Activated naive CD4-positive, alpha-beta T cell treated with anti-CD3 and anti-CD28 coated beads, Interleukin-2, amount 50 U/mL, for 24 hours (primary cell): ENCODE results near the gene CSNK1G1.
A peak's percentile ranks its signal among the peaks of the same experiment; 100 is the strongest.
"Not testable (repeated sequence)": the region's sequence is repeated elsewhere in the genome, so short reads cannot be mapped to it uniquely, and the experiment has no call there.

Experiments used
- H3K27ac Mint-ChIP-seq: one replicate; pipeline ENCODE4 v1.8.0; 2021; ENCODE audit warnings: mild to moderate bottlenecking, mixed read lengths
- H3K27me3 Mint-ChIP-seq: one replicate; pipeline ENCODE4 v1.8.0; 2021; ENCODE audit warnings: mixed read lengths
- H3K36me3 Mint-ChIP-seq: one replicate; pipeline ENCODE4 v1.8.0; 2021; ENCODE audit warnings: mixed read lengths
- H3K4me1 Mint-ChIP-seq: one replicate; pipeline ENCODE4 v1.8.0; 2021; ENCODE audit warnings: mixed read lengths
- H3K4me3 Mint-ChIP-seq: one replicate; pipeline ENCODE4 v1.8.0; 2021; ENCODE audit warnings: mild to moderate bottlenecking, mixed read lengths
- H3K9me3 Mint-ChIP-seq: one replicate; pipeline ENCODE4 v1.8.0; 2021; ENCODE audit warnings: mixed read lengths

Gene CSNK1G1

DNA sequence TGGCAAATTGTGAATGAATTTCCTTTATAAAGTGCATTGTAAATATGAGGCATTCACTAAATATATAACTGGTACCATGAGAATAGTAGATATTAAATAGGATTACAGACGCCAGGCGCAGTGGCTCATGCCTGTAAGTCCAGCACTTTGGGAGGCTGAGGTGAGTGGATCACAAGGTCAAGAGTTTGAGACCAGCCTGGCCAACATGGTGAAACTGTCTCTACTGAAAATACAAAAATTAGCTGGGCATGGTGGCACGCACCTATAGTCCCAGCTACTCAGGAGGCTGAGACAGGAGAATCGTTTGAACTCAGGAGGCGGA, 138.6 kb downstream of the CSNK1G1 start:
- not testable (repeated sequence) for H3K27ac Mint-ChIP-seq, H3K4me1 Mint-ChIP-seq, H3K27me3 Mint-ChIP-seq

DNA sequence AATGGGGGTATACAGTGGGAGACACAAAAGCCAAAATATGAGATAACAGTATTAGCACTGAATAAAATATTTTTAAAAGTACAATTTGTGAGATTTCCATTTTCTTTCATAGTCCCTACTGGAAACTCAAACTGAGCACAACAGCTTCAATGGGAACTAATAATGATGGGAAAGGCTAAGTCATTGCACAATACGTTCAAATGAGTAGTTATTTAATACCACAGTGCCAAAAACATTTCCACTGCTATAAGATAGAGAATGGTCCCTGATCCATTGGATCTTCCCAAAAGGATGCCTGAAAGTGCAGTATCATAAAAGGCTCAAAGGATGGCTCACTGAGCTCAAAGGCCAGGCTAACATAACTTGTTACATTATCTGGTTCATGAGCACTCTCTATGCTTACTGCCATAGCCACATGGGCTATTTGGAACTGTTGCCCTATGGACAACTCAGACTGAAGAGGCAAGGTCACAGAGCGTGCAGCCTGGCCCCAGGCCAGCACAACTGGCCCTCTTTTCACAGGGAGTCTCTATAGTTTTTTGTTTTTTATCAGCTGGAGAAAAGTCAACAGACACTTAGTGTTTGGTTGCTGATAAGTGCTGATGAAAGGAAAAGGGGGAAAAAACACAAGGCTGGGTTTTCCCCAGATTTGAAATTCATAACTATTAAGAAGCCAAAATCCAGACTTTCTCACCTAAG, 139.1 kb downstream of the CSNK1G1 start:
- Mint-ChIP-seq H3K27me3 (no peaks in the 10 kb centered on the region), H3K9me3 (no peaks in the 10 kb centered on the region), H3K27ac (peak overlapping the region; percentile 35), H3K4me1 (peaks cover 6% of the 10 kb centered on the region), H3K36me3 (peaks cover 6% of the 10 kb centered on the region), H3K4me3 (no peak overlapping the region)

More for the DNA sequence above, 138.6 kb downstream of the CSNK1G1 start:
- not testable (repeated sequence) for H3K4me3 Mint-ChIP-seq, H3K36me3 Mint-ChIP-seq, H3K9me3 Mint-ChIP-seq

DNA sequence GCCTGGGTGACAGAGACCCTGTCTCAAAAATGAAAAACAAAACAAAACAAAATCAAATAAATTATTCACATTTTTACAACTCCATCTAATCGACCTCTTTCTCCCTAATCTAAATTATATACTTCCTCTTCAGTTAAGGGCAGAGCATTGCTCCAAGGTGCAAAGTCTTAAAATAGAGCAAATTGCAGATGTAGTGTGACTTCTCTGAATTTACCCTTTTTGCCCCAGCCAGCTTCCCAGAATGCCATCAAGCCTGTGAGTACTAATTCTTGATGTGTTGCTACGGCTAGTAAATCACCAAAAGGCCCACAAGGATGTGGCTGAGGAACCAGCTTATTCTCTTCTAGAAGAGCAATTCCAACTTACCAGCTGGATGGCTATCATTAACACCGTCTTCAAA, 139.8 kb downstream of the CSNK1G1 start:
- H3K36me3 Mint-ChIP-seq, result peaks cover 6% of the 10 kb centered on the region
- H3K27me3 Mint-ChIP-seq, result no peaks in the 10 kb centered on the region
- no peak overlapping the region for H3K4me3 Mint-ChIP-seq
- H3K4me1 Mint-ChIP-seq, result peaks cover 4% of the 10 kb centered on the region
- no peaks in the 10 kb centered on the region for H3K9me3 Mint-ChIP-seq
- peak overlapping the region; percentile 12 for H3K27ac Mint-ChIP-seq

DNA sequence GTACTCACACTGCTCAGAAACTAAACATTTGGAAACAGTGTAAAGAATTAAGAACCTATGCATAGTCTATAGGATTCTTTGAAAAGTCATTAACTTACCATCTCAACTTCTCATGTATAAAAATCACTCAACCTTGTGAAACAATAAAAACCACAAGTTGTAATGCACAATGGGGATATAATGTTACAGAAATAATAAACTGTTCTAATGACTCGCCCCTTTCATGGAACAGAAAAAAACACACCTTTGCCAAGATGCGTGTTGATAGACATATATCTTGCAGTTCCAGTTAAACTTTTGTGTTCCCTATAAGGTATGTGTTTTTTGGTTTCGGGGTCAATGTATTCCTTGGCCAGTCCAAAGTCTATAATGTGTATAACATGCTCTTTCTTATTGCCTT, 142.3 kb downstream of the CSNK1G1 start:
- no peaks in the 10 kb centered on the region for H3K9me3 Mint-ChIP-seq
- H3K36me3 Mint-ChIP-seq, result peaks cover 6% of the 10 kb centered on the region
- no peak overlapping the region for H3K27ac Mint-ChIP-seq
- H3K4me1 Mint-ChIP-seq, result peaks cover 4% of the 10 kb centered on the region
- H3K27me3 Mint-ChIP-seq, result no peaks in the 10 kb centered on the region
- H3K4me3 Mint-ChIP-seq, result no peak overlapping the region

DNA sequence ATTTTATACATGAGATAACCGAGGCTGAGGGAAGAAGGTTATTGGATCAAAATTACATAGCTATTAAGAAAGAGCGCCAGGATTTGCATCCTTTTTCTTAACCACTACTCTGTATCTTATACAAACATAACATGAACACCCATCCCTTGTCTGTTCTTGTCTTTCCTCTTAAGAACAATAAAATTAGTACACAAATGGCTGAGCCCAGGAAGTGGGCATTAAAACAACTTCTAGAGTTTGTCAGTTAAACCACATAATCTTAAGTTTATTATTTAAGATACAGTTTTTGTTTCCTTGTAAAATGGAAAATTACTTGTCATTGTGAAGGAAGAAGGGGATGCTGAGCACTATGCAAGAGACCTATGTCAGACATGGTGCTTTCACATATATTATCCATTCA, 144.3 kb downstream of the CSNK1G1 start:
- Mint-ChIP-seq H3K27me3 (no peaks in the 10 kb centered on the region), H3K36me3 (peaks cover 7% of the 10 kb centered on the region), H3K4me3 (no peak overlapping the region), H3K9me3 (no peaks in the 10 kb centered on the region), H3K27ac (no peak overlapping the region), H3K4me1 (no peaks in the 10 kb centered on the region)

DNA sequence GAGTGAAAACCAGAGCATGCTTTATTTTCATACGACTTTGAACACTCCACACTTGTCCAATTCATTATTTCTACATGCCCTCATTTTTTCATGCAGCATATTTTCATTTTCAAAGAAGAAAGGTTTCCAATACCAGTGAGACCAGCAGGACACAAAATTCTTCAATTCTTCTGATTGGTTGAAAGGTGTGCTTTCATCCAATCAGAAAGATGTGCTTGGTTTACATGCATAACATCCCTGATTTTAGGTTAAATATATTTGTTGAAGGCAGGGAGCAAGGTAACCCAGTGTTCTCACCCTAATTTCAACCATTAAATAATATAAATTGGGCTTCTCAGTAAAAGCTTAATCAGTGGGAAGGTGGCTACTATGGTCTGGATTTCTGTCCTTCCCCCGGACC, 145.6 kb downstream of the CSNK1G1 start:
- H3K9me3 Mint-ChIP-seq, result no peaks in the 10 kb centered on the region
- no peak overlapping the region for H3K4me3 Mint-ChIP-seq
- no peaks in the 10 kb centered on the region for H3K27me3 Mint-ChIP-seq
- H3K36me3 Mint-ChIP-seq, result peaks cover 6% of the 10 kb centered on the region
- H3K27ac Mint-ChIP-seq, result no peak overlapping the region
- H3K4me1 Mint-ChIP-seq, result no peaks in the 10 kb centered on the region

DNA sequence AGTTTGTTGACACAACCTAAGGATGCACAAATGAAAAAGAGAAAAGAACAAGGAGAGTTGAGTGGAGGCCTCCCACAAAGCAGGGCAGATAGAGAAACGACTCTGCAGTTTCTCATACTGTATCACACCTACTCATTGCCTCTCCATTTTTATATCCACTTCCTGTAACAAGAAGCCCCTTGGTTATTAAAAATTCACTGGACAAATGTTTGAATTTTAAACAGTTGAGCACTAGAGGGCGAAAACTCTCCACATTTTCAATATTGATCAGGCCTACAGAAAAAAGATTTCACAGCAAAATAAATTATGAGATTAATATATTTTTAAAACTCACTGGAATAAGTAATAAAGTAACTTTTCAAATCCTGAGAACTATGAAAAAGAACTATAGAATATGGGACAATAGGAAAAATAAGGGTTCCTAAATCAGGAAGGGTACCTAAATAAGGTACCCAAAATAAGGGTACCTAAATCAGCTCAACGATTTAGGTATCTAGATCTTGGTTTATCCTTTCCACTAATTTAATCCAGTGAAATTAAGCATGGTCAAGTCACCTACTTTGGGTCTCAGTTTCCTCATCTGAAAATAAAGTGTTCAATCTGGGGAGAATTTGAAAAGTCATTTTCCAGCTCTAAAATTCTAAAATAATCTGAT, 146.2 kb downstream of the CSNK1G1 start:
- H3K4me3 Mint-ChIP-seq, result no peak overlapping the region
- H3K4me1 Mint-ChIP-seq, result no peaks in the 10 kb centered on the region
- H3K36me3 Mint-ChIP-seq, result peaks cover 6% of the 10 kb centered on the region
- no peak overlapping the region for H3K27ac Mint-ChIP-seq
- no peaks in the 10 kb centered on the region for H3K9me3 Mint-ChIP-seq
- no peaks in the 10 kb centered on the region for H3K27me3 Mint-ChIP-seq

DNA sequence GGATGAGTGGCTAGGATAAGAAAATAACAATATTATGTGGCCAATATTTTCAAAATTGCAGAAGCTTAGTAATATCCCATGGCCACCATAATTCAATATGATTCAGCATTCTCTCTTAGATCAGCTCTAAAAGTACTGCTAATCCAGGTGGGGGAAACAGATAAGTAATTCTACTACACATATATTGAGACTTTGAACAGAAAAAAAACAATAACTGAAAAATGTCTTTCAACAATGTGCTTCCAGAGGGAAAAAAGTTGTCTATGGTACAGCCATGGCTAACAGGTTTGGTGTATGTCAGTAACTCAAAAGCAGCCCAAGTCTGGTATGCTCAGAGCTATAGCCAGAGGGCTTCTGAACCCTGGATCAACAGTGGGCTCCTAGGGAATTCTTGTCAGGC, 150.8 kb downstream of the CSNK1G1 start:
- H3K9me3 Mint-ChIP-seq, result no peaks in the 10 kb centered on the region
- no peak overlapping the region for H3K27ac Mint-ChIP-seq
- no peak overlapping the region for H3K4me3 Mint-ChIP-seq
- H3K4me1 Mint-ChIP-seq, result no peaks in the 10 kb centered on the region
- H3K36me3 Mint-ChIP-seq, result peaks cover 6% of the 10 kb centered on the region
- H3K27me3 Mint-ChIP-seq, result no peaks in the 10 kb centered on the region

DNA sequence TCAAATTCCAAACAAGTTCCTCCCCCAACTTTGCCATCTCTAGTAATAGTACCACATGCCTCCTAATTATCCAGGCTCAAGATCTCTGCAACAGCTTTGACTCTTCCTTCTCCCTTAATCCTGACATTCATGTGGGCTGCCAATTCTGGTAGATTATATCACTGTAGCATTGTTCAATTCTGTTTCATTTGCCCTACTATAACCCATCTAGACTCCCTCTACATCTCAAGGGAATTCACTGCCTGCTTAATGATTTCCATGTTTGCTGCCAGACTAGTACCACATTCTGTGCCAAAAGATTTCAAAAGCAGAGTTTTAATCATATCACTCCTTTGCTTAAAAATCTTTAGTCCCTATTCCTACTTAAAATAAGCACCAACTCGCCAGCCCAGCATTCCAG, 158.5 kb downstream of the CSNK1G1 start:
- peaks cover 22% of the 10 kb centered on the region for H3K36me3 Mint-ChIP-seq
- H3K4me3 Mint-ChIP-seq, result no peak overlapping the region
- H3K27me3 Mint-ChIP-seq, result no peaks in the 10 kb centered on the region
- peak overlapping the region; percentile 20 for H3K27ac Mint-ChIP-seq
- H3K9me3 Mint-ChIP-seq, result no peaks in the 10 kb centered on the region
- no peaks in the 10 kb centered on the region for H3K4me1 Mint-ChIP-seq

DNA sequence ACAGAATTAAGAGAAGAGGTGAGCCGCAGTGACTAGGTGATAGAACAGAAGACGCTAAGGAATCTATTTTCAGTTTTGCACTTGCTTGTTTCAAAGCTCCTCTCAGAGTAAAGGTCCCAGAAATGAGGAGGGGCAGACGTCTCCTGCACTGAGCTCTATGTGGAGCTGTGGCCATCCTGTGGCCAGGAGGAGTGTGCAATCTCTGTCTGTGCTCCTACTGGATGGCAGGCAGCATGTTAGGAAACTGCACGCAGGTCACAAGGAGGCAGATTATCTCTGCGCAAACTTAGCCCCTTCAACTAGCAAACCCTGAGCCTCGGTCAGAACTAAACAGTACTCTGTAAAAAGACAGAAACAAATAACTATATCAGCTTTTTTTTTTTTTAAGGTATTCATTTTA, 162.0 kb downstream of the CSNK1G1 start:
- H3K27me3 Mint-ChIP-seq, result no peaks in the 10 kb centered on the region

DNA sequence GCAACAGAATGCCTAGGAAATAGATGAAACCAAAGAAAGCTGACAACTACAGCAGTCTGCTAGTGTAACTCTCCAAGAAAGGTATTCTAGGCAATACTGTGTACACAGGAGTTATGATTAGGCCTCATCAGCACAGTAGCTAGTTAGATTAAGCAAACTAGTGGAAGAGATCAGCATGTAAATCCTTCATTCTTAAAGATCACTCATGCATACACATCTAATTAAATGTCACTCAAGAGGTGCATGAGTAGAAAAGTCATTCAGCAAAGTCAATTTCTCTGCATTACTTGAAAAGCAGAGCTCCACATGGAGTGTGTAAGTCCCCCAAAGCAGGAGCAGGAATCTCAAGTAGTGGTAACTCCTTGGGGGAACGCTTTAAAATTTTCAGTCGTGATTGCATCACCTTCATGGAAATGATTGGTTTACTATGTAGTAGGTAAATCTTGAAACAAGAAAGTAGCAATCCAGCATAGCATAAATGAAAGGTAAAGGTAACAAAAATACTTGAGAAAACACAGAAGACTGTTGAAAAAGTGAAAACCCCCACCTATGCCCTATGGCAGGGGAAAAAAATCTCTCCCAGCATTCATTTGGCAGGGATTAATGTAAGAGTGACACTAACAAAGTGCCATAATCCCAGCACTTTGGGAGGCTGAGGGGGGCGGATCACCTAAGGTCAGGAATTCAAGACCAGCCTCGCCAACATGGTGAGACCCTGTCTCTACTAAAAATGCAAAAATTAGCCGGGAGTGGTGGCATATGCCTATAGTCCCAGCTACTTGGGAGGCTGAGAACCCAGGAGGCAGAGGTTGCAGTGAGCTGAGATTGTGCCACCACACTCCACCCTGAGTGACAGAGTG, 163.8 kb downstream of the CSNK1G1 start:
- no peaks in the 10 kb centered on the region for H3K9me3 Mint-ChIP-seq
- H3K36me3 Mint-ChIP-seq, result peaks cover 17% of the 10 kb centered on the region
- H3K4me3 Mint-ChIP-seq, result no peak overlapping the region
- no peaks in the 10 kb centered on the region for H3K4me1 Mint-ChIP-seq
- no peak overlapping the region for H3K27ac Mint-ChIP-seq
- no peaks in the 10 kb centered on the region for H3K27me3 Mint-ChIP-seq

More for the DNA sequence above, 162.0 kb downstream of the CSNK1G1 start:
- Mint-ChIP-seq H3K36me3 (peaks cover 21% of the 10 kb centered on the region), H3K4me3 (no peak overlapping the region), H3K27ac (no peak overlapping the region), H3K4me1 (no peaks in the 10 kb centered on the region), H3K9me3 (no peaks in the 10 kb centered on the region)

DNA sequence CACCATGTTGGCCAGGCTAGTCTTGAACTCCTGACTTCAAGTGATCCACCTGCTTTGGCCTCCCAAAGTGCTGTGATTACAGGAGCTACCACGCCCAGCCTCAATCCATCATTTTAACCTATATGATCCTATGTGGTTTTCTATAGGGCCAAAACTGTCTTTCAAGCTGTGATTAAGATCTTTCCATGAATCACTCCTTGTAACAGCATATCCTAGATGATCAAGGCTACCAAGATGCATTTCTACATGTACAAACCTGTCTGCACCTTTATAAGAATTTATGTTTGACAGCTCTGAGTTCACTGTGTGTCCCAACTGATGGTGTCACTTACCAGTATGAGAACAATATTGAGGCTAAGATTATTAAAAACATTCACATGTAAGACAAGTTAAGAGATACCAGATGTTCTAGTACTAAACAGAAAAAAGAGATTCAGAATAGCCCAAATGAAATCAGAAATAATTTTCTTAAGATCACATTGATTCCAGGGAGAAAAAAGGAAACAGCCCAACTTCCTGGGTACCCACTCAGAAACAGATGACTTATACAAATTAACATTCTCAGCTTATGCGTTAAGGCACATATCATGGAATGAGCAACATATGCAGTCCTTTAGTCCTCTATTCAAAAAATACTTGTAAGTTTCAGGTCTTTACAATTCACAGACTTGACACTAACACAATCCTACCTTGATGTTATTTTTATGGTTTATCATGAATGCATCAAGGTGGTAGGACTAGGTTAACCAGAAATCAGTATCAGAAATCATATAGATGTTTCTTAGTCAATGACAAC, 168.4 kb downstream of the CSNK1G1 start:
- Mint-ChIP-seq H3K4me1 (no peaks in the 10 kb centered on the region), H3K27ac (no peak overlapping the region), H3K27me3 (no peaks in the 10 kb centered on the region), H3K36me3 (peaks cover 4% of the 10 kb centered on the region), H3K4me3 (no peak overlapping the region), H3K9me3 (no peaks in the 10 kb centered on the region)

DNA sequence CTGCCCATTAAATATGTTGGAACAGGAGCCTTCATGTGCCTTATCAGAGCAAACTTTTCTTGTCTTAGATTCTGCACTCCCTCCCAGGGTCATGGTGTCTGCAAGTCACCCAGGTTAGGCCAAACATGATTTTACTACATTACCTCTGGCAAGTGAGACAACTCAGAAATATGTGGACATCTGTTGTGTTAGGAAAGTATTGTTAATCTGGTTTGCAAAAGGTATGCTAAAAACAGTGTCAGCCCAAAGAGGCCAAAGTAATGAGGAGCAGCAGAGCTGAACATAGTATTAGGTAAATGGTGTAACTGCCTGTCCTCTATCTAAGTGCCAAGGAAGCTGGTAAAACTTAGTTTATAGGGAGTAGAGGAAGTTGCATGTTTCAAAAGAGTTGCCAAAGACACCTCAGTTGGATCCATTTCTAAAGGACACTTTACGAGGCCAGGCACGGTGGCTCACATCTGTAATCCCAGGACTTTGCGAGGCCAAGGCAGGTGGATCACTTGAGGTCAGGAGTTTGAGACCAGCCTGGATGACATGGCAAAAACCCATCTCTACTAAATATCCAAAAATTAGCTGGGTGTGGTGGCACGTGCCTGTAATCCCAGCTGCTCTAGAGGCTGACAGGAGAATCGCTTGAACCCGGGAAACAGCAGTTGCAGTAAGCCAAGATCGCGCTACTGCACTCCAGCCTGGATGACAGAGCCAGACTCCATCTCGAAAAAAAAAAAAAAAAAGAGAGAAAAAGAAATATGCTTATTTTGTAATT, 170.6 kb downstream of the CSNK1G1 start:
- no peaks in the 10 kb centered on the region for H3K4me1 Mint-ChIP-seq
- no peaks in the 10 kb centered on the region for H3K27me3 Mint-ChIP-seq
- H3K9me3 Mint-ChIP-seq, result no peaks in the 10 kb centered on the region
- H3K36me3 Mint-ChIP-seq, result peaks cover 4% of the 10 kb centered on the region
- no peak overlapping the region for H3K4me3 Mint-ChIP-seq
- H3K27ac Mint-ChIP-seq, result no peak overlapping the region

DNA sequence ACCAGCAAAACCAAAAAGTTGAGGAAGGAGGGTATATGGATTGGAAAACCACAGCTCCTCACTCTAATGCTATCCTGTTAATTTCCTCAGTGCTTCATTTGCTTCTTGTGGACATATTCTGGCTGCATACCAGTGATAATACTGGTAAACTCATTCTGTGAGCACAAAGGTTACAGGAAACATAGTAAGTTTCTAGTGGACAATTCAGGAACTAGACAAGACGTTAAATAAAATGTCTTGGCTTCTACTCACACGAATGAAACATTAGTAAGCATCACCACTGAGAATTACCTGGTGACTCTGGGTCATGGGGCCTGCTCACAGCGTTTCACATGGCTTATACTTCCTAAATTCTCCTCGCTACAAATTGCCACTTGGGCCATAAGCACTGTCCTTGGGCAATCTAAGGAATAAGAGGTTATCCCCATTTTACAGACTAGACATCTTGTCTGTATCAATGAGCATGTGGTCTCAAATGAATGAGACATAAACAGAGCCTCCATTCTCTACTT, 173.1 kb downstream of the CSNK1G1 start:
- Mint-ChIP-seq H3K27me3 (no peaks in the 10 kb centered on the region), H3K4me1 (no peaks in the 10 kb centered on the region), H3K36me3 (peaks cover 4% of the 10 kb centered on the region), H3K9me3 (no peaks in the 10 kb centered on the region), H3K27ac (no peak overlapping the region), H3K4me3 (no peak overlapping the region)
